Fibroblast of villous mesenchyme (primary cell): Measurements from ENCODE around the gene KRT6A. TPM values are rescaled to one million over a fixed set of nuclear protein-coding genes. Genes with fewer than 3 reads are reported as not detected.

Experiments
- DNase-seq: peaks from one replicate; pipeline ENCODE4 v3.0.0-alpha.2; 2010; ENCODE audit warnings: low read depth
- H3K4me3 ChIP-seq: 2 replicates; pipeline ENCODE4 v1.5.1; 2011; ENCODE audit warnings: low read depth, mild to moderate bottlenecking, low read length
- CTCF ChIP-seq: IDR thresholded peaks from 2 replicates; pipeline ENCODE4 v1.5.1; 2012; ENCODE audit warnings: low read depth, mild to moderate bottlenecking, low read length; ENCODE audit not compliant: insufficient read depth
- total RNA-seq: library from RNA; depleted of rRNA; stranded (reverse); fragments of >200 nt; gene quantifications from 2 replicates; pipeline ENCODE4 v1.2.3, GENCODE V29; 2012

Gene KRT6A
- total RNA-seq, 1 donor = not detected

GRCh38 chr12:52521175-52521567 is 28.1 kb upstream of the KRT6A start:
- TF ChIP-seq CTCF = no peak
- no peak for DNase-seq
- H3K4me3 ChIP-seq = no peak overlapping the region

- TF ChIP-seq CTCF = no peak
- no peak within 1 kb of the TSS for H3K4me3 ChIP-seq
- no peak for DNase-seq
Measured at GRCh38 chr12:52519826-52520662, 27.0 kb upstream of the KRT6A start, which contains the start of gene KRT5. Gene KRT5, minus strand, starts transcription at chr12:52520394. Its CDS starts 98 bp downstream, at chr12:52520296.

GRCh38 chr12:52519387-52519703 is 26.3 kb upstream of the KRT6A start:
- TF ChIP-seq CTCF = no peak
- no peak for DNase-seq
- no peak overlapping the region for H3K4me3 ChIP-seq

- no peak overlapping the region for H3K4me3 ChIP-seq
- no peak for DNase-seq
- no peak for TF ChIP-seq CTCF
Measured at GRCh38 chr12:52518574-52519386, 25.7 kb upstream of the KRT6A start.

GRCh38 chr12:52517888-52518287 is 24.8 kb upstream of the KRT6A start:
- no peak for TF ChIP-seq CTCF
- DNase-seq = no peak
- no peak overlapping the region for H3K4me3 ChIP-seq

- no peak for TF ChIP-seq CTCF
- no peak for DNase-seq
Measured at GRCh38 chr12:52517005-52517835, 24.2 kb upstream of the KRT6A start.

More at GRCh38 chr12:52517005-52517835, 24.2 kb upstream of the KRT6A start:
- no peak overlapping the region for H3K4me3 ChIP-seq
